Breast epithelium (tissue), 3 donors: ENCODE data around the gene F10.

Experiments used
- CTCF ChIP-seq, 3 donors: fragments of 450-650 bp; IDR thresholded peaks; one replicate each; pipeline ENCODE4 v1.5.1; 2016 to 2017; ENCODE audit warnings: antibody characterized with exemption in 3 of 3, mild to moderate bottlenecking in 3 of 3, moderate library complexity in 3 of 3
- POLR2A ChIP-seq: fragments of 450-650 bp; IDR thresholded peaks from one replicate; pipeline ENCODE4 v1.6.1; 2016; ENCODE audit warnings: antibody characterized with exemption, mild to moderate bottlenecking, moderate library complexity
- POLR2AphosphoS5 ChIP-seq, 3 donors: sonication (generic); formaldehyde crosslinking; IDR thresholded peaks; one replicate each; pipeline ENCODE4 v1.6.1; 2017; ENCODE audit warnings: antibody characterized with exemption in 3 of 3

- TF ChIP-seq POLR2A (no peak), POLR2AphosphoS5 (IDR thresholded peaks at IDR 0.05) (no peak), CTCF (IDR thresholded peaks at IDR 0.05) (no peak)
Measured at GRCh38 chr13:113096052-113096744, 26.4 kb upstream of the F10 start.
